BLaER1 (cell line): Measurements from ENCODE around the gene PPP1R27.

Experiments
- H3K27ac ChIP-seq: shearing (Covaris generic); formaldehyde crosslinking; 2 replicates; pipeline ENCODE4 v1.8.1; 2022
- H3K27me3 ChIP-seq: shearing (Covaris generic); formaldehyde crosslinking; 2 replicates; pipeline ENCODE4 v1.8.1; 2022
- H3K36me3 ChIP-seq: shearing (Covaris generic); formaldehyde crosslinking; 2 replicates; pipeline ENCODE4 v1.8.1; 2022
- H3K4me1 ChIP-seq: shearing (Covaris generic); formaldehyde crosslinking; 2 replicates; pipeline ENCODE4 v1.8.1; 2022
- H3K4me2 ChIP-seq: shearing (Covaris generic); formaldehyde crosslinking; 2 replicates; pipeline ENCODE4 v1.8.1; 2022
- H3K4me3 ChIP-seq: shearing (Covaris generic); formaldehyde crosslinking; 2 replicates; pipeline ENCODE4 v1.8.1; 2022
- H3K9ac ChIP-seq: shearing (Covaris generic); formaldehyde crosslinking; 2 replicates; pipeline ENCODE4 v1.8.1; 2022
- H3K9me3 ChIP-seq: shearing (Covaris generic); formaldehyde crosslinking; 2 replicates; pipeline ENCODE4 v1.8.1; 2022
- H4K20me1 ChIP-seq: shearing (Covaris generic); formaldehyde crosslinking; 2 replicates; pipeline ENCODE4 v1.8.1; 2022
- Cebpa-rat ChIP-seq: shearing (Covaris generic); IDR thresholded peaks from 2 replicates; pipeline ENCODE4 v1.8.1; 2022

The PPP1R27 gene

GRCh38 chr17:81833160-81833920 lies 1.5 kb downstream of the PPP1R27 start, which contains the start of gene MCRIP1:
MCRIP1 (minus strand) TSS chr17:81833291; CDS start chr17:81824506, 8,785 bp downstream.
- H3K4me3 ChIP-seq, result peak within 1 kb of the TSS; percentile 91
- peaks cover 6% of the 10 kb centered on the region; the same call in 1 of the 2 replicates for H4K20me1 ChIP-seq
- no peaks in the 10 kb centered on the region for H3K27me3 ChIP-seq
- H3K4me2 ChIP-seq, result peak within 1 kb of the TSS; percentile 99
- H3K27ac ChIP-seq, result peak within 1 kb of the TSS; percentile 97
- no peaks in the 10 kb centered on the region for H3K36me3 ChIP-seq
- peak within 1 kb of the TSS; percentile 92 for H3K9ac ChIP-seq
- no peaks in the 10 kb centered on the region for H3K9me3 ChIP-seq
- peaks cover 68% of the 10 kb centered on the region for H3K4me1 ChIP-seq
- no peak for TF ChIP-seq Cebpa-rat

GRCh38 chr17:81832608-81833159 lies 2.2 kb downstream of the PPP1R27 start:
- Histone ChIP-seq H3K9me3 (no peaks in the 10 kb centered on the region), H3K4me3 (peak overlapping the region; percentile 91), H3K27ac (peak overlapping the region; percentile 91)

DNA sequence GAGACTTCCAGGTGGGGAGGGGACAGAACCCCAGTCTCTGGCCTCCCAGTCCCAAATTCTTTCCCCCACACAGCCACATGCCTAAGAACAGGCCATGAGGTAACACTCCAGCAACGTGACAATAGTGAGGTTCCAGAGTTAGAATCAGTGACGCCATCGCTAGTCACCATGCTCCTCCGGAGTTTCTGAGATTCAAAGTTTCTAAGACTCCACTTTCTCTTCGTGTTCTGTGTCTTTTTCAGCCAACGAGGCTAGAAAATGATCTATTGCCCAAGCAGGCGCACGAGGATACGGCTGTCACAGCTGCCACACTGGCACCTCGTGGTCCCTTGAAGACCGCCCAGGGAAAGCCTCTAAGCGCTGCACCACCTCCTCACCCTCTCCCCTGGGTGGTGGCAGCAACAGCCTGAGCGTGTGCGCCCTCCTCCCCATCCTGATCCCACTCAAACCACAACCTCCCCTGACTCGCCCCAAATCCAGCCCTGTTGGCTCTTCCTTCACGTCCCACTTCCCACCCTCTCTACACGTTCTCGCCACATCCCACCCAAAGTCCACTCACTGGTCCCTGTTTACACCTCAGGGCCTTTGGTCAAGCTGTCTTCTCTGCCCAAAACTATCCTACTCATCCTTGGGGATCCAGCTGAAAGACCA lies 2.8 kb downstream of the PPP1R27 start:
- peaks cover 70% of the 10 kb centered on the region for H3K4me1 ChIP-seq
- peak overlapping the region; percentile 99 for H3K4me2 ChIP-seq
- H3K4me3 ChIP-seq, result peak overlapping the region; percentile 91
- no peak for TF ChIP-seq Cebpa-rat
- H3K9me3 ChIP-seq, result no peaks in the 10 kb centered on the region
- H3K36me3 ChIP-seq, result no peaks in the 10 kb centered on the region
- H3K27me3 ChIP-seq, result no peaks in the 10 kb centered on the region
- peaks cover 6% of the 10 kb centered on the region; the same call in 1 of the 2 replicates for H4K20me1 ChIP-seq
- peak overlapping the region; percentile 91 for H3K27ac ChIP-seq
- H3K9ac ChIP-seq, result peak overlapping the region; percentile 91

More at GRCh38 chr17:81832608-81833159, 2.2 kb downstream of the PPP1R27 start:
- H3K4me1 ChIP-seq, result peaks cover 69% of the 10 kb centered on the region
- H3K9ac ChIP-seq, result peak overlapping the region; percentile 91
- peaks cover 6% of the 10 kb centered on the region; the same call in 1 of the 2 replicates for H4K20me1 ChIP-seq
- H3K36me3 ChIP-seq, result no peaks in the 10 kb centered on the region
- TF ChIP-seq Cebpa-rat, result no peak
- peak overlapping the region; percentile 99 for H3K4me2 ChIP-seq
- H3K27me3 ChIP-seq, result no peaks in the 10 kb centered on the region

DNA sequence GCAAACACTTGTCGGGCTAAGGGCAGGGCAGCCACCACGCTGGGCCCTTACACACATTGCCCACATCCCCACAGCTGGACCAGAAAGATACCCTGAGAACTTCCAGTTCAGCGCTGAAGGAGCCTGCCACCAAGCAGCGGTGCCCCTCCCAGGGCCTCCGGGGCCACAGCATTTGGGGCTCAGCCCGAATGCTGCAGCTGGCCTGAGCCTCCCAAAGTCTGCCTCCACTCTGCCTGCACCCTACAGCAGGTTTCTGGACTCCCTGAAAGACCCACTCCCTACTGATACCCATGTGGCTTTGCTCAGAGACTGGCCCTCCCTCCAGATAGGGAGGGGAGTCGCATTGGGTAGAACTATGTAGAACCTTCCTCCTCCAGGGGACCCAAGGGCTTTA lies 3.3 kb downstream of the PPP1R27 start:
- Histone ChIP-seq H3K4me1 (peaks cover 70% of the 10 kb centered on the region), H3K4me3 (peak overlapping the region; percentile 91), H3K27me3 (no peaks in the 10 kb centered on the region), H4K20me1 (peaks cover 6% of the 10 kb centered on the region), H3K9me3 (no peaks in the 10 kb centered on the region), H3K36me3 (no peaks in the 10 kb centered on the region), H3K9ac (peak overlapping the region; percentile 91), H3K27ac (peak overlapping the region; percentile 91), H3K4me2 (peak overlapping the region; percentile 99)
- no peak for TF ChIP-seq Cebpa-rat

- no peak overlapping the region for H3K4me3 ChIP-seq
- TF ChIP-seq Cebpa-rat, result no peak
- no peaks in the 10 kb centered on the region for H3K9me3 ChIP-seq
- H3K27me3 ChIP-seq, result no peaks in the 10 kb centered on the region
- H3K4me1 ChIP-seq, result peaks cover 64% of the 10 kb centered on the region
- no peak overlapping the region for H3K27ac ChIP-seq
- H3K9ac ChIP-seq, result no peak overlapping the region
- H4K20me1 ChIP-seq, result peaks cover 23% of the 10 kb centered on the region
- H3K4me2 ChIP-seq, result no peak overlapping the region
- peaks cover under 1% of the 10 kb centered on the region; the same call in 1 of the 2 replicates for H3K36me3 ChIP-seq
These were observed 5.0 kb downstream of the PPP1R27 start for GRCh38 chr17:81829858-81830257.

DNA sequence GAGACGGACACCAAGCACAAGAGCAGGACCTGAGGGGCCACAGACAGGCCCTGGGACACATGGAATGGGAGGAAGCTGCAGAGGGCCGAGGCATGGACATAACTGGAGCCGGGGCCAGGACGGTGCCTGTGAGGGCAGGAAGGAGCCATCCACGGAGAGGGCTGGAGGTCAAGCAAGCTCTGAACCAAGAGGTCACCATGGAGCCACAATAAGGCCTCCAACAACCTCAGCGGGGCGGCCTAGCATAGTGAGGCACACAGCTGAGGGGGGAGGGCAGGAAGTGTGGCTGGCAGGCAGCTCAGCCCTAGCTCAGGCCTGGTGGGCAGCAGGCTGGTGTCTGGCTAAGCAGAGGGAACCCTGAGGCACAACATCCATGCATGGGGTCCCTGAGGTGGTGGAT lies 6.2 kb downstream of the PPP1R27 start:
- Histone ChIP-seq H3K4me2 (peak overlapping the region; percentile 69), H3K27ac (peak overlapping the region; percentile 57), H3K4me1 (peaks cover 52% of the 10 kb centered on the region), H3K9me3 (no peaks in the 10 kb centered on the region), H3K4me3 (no peak overlapping the region), H4K20me1 (peaks cover 23% of the 10 kb centered on the region), H3K36me3 (peaks cover 12% of the 10 kb centered on the region), H3K27me3 (no peaks in the 10 kb centered on the region), H3K9ac (peak overlapping the region; percentile 41; the same call in 1 of the 2 replicates)
- TF ChIP-seq Cebpa-rat, result no peak

DNA sequence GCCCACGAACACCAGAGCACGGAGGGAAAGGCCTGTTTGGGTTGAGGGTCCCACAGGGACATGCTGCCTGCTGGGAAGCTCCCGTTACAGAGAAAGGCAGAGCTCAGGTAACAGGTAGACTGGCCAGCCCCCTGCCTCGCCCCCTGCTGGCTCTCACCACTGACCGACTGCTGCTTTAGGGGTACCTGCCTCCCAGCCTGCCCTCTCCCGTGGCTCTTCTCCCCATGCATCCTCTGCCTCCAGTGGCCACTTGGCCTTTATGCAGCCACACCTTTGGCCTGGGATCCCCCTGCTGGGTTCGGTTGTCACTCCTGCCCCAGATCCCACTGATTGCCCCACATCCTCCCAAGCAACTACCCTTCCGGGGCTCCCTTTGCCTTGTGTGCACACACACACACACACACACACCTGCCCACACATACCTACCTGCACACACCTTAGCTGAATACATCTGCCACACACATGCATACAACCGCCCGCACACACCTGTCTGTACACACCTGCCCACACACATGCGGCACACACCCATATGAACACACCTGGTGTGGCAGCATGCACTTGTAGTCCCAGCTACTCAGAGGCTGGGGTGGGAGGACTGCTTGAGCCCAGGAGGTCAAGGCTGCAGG lies 8.9 kb downstream of the PPP1R27 start:
- Histone ChIP-seq H3K9ac (no peak overlapping the region), H3K4me3 (no peak overlapping the region), H4K20me1 (peaks cover 17% of the 10 kb centered on the region), H3K4me1 (peaks cover 50% of the 10 kb centered on the region), H3K27ac (no peak overlapping the region), H3K9me3 (no peaks in the 10 kb centered on the region), H3K4me2 (no peak overlapping the region), H3K36me3 (peaks cover 28% of the 10 kb centered on the region), H3K27me3 (no peaks in the 10 kb centered on the region)
- TF ChIP-seq Cebpa-rat, result no peak

GRCh38 chr17:81824595-81824994 lies 10.3 kb downstream of the PPP1R27 start:
- Histone ChIP-seq H3K36me3 (peaks cover 28% of the 10 kb centered on the region), H3K9ac (0 out of 2 replicates have a peak overlapping the region, but pooled peaks have one; percentile 15), H3K4me1 (peaks cover 37% of the 10 kb centered on the region), H3K4me3 (no peak overlapping the region), H3K27me3 (no peaks in the 10 kb centered on the region), H3K27ac (no peak overlapping the region), H4K20me1 (peaks cover 17% of the 10 kb centered on the region), H3K9me3 (no peaks in the 10 kb centered on the region), H3K4me2 (no peak overlapping the region)
- TF ChIP-seq Cebpa-rat, result no peak

DNA sequence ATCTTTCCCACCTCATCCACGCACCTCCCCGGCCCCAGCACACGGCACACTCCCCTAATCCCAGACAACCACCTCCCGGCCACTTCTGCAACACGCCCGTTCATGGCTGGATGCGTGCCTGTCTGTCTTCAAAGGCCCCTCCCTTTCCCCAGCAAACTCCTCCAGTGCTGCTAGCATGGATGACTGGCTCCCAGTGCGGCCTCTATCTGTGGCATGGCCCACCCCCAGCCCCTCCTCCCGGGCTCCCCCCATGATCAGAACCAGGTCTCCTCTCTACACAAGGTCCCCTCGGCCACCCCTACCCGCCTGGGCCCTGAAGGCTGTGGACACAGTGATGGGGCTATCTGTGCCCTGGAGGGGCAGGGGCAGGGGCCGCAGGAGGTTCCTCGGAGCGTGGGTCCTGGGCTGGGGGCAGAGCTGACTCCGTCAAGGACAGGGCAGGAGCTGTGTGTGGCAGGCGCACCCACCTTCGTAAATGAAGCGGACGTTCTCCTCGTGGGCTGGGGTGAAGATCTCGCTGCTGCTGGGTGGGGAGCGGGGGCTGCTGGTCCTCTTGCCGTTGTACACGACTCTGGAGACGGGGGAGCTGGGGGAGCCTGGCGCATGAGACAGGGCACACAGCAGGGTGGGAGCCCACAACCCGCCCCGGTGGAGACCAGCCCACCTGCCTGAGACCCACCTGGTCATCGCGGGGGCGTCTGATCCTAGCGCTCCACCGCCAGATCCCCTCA lies 10.9 kb downstream of the PPP1R27 start:
- Histone ChIP-seq H3K27ac (no peak overlapping the region), H3K27me3 (no peaks in the 10 kb centered on the region), H3K4me3 (no peak overlapping the region), H3K9ac (no peak overlapping the region), H3K9me3 (no peaks in the 10 kb centered on the region), H3K4me1 (peaks cover 33% of the 10 kb centered on the region), H4K20me1 (peaks cover 17% of the 10 kb centered on the region), H3K4me2 (no peak overlapping the region), H3K36me3 (peaks cover 28% of the 10 kb centered on the region)
- TF ChIP-seq Cebpa-rat, result no peak
